Amniotic epithelial cell (primary cell): Measurements from ENCODE around the gene DLX4.
A peak's percentile ranks its signal among the peaks of the same experiment; 100 is the strongest.

Experiments used
- DNase-seq: peaks from one replicate; pipeline ENCODE4 v3.0.0-alpha.2; 2010; ENCODE audit warnings: low read depth

DLX4 gene

DNA sequence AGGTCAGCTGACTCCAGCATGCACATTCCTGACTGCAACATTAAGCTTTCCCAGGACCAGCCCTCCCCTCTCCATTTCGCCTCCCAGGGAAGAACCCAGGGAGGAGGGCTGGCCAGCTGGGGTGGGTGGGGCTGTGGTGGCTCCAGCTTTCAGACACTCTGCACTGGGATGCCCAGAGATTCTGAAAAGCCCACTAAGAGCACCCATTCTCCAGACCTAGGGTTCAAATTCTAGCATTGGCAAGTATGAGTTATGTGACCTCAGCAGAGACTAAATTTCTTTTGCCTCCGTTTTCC, 18.2 kb downstream of the DLX4 start:
- no peak for DNase-seq

DNA sequence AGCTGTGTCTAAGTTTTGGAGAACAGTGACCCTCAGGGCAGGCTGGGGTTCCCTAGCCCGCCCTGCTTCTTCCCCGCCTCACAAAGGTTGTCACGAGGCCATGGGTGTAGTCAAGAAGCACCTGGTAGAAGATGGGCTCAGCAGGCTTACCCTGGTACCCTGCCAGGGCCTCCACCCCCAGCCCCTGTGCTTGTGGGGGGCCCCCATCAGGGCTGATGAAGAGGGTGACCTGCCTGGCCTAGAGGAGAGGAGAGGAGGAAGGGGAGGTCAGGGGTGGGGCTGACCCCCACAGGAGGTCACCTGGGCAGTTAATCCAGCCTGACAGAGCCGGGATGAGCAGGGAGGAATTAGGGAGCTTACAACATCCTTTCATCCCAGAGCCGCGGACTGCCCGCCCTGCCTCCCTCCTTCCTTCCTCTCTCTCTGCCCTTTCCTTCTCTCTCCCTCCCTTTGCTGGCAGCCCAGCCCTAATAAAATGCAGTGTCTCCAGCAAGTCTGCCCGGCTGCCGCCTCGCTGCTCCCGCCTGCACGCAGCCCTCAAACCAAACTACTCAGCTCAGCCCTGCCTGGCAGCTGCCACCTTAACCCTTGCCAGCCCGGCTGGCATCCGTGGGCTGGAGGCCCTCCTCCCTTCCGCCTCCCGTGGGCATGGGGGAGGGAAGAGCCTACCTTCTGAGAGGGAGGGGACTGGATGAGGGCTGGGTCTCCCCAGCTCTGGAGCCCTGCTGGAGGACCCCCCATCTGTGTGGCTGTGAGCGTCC, 18.9 kb downstream of the DLX4 start:
- DNase-seq = no peak

DNA sequence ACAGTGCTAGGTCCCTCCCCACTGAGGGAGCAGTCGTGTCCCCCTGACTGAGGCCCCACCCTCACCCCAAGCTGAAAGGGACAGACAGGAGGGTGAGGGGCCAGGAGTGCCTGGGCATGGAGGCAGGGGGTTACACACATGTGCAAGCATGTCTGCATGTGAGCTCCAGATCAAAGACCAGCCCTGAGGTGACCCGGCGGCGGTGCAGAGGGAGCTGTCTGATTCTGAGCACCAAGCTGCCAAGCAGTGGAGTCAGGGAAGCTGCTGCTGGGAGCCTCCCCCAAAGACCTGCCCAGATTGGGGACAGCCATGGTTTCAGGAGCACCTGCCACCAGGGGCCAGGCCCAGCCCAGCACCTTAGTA, 20.5 kb downstream of the DLX4 start:
- no peak for DNase-seq

DNA sequence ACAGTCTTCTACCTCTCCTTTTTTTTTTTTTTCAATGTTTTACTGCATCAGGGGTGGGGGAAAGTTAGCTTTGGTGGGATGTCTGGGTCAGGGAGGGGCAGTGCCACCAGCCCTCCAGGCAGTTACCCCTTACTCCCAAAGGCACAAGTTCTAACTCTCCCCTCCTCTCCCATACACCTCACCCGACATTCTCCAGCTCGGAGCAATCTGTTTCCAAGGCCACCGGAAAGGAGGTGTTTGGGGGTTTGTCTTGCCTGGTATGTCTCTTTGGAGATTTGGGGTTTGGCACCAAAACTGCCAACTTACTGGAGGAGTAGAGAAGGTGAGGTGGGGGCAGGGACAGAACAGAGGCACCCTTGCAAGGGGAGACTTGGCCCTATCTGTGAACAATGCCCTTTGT, 21.3 kb downstream of the DLX4 start:
- DNase-seq = no peak

DNA sequence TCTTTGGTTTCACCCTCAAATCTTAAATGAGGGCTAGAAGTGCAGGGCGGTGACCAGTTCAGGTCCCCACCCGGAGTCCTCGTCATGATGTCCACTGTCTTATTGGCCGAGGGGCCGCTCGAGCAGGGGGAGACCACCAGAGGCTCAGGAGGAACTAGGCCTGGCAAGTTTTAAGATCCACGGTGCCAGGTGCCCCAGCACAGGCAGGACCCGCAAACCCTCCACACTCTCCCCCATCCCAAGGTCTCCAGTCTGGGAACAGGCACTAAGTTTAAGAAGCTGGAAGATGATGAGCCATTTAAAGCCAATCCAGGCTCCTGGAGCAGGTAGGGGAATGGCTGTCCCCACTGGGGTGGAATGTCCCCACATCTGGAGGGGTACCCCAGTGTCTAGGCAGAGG, 21.9 kb downstream of the DLX4 start:
- DNase-seq = no peak

DNA sequence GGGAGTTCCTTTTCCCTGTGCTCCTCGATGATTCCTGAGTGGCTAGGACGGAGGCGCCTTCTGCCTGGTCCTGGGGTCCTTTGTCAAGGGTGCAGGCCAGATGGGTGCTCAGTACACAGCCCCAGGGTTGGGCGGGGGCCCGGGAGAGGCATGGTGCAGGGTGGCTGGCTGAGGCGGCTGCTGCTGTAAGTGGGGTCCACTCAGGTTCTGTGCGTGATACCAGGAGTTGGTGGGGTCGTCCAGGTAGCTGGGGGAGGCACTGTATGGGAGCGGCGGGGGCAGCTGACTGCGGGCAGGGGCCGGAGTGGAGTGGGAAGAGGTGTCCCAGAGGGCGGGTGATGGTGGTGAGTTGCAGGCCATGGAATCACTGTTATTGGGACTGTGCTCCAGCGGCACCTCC, 22.4 kb downstream of the DLX4 start:
- no peak for DNase-seq

DNA sequence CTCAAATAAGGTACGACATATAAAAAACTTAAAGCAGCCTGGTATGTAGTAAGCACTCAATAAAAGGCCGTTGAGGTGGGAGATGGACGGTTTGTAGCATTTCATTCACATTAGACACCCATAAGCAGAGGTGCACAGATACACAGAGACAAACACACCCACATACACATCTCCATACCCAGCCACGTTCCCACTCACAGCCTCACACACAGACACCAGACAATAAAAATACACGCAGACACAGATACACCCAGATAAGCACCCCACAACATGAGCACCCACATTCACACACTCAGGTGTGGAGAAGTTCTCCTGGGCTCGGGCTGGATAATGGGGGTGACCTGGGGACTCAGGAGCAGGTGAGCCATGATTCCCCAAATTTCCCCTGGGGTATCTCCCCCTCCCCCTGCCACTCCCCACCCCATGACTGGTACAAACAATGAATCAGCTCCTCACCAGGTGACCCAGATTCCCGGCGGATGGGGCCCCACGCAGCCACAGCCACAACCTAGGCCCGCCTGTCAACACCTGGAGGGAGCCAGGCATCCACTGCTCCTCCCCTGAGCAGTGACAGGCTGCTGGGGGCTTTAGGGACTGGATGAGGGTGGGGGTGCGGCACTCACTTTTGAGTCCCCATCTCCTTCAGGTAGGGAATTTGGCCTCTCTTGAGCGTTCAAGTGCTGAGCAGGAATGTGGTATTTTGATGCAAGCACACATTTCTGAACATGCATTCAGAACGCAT, 23.4 kb downstream of the DLX4 start:
- no peak for DNase-seq

DNA sequence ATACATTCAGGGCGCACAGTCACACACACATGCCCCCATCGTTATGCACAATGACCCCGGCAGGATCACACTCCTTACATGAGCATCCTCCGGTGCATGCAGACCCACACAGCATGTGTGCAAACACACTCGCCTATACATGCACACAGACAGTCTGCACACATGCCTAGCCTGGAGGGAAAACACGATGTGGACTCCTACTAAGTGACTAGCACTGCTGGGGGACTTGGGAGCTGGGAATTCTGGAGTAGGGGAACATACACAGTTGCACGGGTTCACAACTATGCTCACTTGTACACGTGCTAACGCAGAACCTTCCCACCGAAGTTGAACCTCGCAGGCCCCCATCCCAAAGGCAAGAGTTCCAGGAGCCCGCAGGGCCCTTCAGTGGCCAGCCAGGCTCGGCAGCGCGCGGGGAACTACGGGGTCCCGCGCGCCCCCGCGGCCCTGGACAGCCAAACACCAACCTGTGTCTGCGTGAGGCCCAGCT, 24.0 kb downstream of the DLX4 start:
- no peak for DNase-seq

DNA sequence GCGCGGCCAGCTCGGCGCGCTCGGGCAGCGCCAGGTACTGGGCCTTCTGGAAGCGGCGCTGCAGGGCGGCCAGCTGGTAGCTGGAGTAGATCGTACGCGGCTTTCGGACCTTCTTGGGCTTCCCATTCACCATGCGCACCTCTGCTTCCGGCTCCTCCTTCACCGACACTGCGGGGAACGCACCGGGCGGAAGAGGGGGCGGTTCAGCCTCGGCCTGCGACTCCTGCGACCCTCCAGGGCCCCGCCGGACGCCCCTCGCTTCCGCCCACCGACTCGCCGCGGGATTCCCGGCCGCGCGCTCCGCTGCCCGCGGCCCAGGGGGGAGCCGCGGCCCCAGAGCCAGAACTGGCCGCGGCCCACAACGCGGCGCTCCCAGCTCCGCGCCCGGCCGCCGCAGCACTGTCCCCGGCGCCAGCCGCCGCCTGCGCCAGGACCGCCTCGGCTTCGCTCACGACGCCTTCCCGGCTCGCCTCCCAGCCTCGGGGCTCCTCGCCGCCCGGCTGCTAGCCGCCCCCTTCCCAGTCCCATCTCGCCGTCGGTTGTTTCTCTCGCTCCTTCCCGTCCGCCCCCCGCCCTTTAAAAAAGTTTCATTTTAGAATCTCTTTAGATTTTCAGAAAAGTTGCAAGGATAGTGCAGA, 24.6 kb downstream of the DLX4 start:
- DNase-seq = no peak

DNA sequence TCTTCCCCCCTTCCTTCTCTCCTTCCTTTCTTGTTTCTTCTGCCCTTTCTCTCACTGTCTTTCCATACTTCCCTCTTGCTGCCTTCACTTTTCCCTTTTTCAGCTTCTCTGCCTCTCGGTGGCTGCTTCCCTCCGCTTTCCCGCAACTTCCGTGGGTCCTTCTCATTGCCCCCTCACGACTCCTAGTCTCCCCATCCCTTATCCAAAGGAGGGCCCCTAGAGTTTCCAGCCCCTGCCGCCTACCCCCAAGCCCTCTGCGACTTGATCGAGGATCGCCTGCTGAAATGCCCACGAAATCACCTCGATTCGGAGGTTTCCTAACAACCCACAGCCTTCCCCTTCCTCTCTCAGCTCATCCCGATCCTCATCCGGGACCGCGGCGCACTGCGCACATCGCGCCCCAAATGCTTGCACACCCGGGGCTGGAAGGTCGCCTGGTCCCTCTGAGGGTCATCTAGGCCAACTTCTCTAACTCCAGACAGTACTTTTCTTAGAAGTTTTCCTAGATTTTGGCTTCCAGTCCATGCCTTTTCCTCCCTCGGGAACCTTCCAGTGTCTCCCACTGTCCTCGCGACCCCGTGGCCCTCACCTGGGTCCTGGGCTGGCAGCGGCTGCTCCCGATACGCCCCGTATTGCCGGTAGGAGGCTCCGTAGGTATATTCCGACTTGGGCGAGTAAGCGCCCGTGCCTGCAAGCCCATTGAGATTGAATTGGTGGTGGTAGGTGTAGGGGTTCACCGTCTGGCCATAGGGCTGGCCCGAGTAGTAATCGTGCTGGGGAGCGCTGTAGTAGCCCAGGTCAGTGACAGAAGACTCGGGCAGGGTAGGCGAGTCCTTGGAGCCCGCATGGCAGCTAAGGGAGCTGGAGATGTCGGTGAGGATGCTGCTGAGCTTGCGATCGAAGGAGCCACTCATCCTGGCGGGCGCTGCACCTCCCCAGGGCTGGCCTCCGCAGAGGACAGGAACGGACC, 25.4 kb downstream of the DLX4 start:
- DNase-seq = no peak

DNA sequence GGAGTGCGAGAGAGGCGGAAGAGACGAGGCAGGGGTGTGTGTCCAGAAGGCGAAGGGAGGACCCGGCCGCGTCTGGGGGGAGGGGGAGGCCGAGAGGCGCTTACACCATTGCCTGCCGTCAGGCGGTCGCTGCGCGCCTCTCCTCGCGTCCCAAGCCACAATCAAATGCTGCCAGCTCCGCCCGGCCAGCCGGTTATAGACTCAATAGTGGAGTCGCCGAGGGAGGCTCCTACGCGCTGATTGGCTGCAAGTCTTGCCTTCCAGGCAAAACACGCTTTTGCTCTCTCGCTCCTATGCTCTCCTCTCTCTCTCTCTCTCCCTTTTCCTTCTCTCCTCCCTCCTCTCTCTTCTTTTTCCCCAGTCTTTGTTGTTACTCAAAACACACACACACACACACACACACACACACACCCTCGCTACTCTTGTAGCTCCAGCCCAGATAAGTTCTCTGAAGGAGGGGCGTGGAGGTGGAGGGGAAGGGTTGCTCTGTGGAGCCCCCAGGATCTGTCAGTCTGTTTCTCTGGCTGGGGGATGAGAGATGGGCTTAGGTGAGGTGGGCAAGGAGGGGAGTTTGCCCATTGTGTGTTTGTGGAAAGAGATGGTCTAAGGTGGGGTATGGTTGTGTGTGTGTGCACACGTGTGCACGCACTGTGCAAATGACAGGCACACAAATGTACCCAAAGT, 26.2 kb downstream of the DLX4 start, which contains the start of gene DLX3:
Gene DLX3, minus strand, starts transcription at position 170 of the 684 bp plus-strand sequence. CDS start 226 bp downstream, outside the sequence.
- DNase-seq = peak; percentile 56

DNA sequence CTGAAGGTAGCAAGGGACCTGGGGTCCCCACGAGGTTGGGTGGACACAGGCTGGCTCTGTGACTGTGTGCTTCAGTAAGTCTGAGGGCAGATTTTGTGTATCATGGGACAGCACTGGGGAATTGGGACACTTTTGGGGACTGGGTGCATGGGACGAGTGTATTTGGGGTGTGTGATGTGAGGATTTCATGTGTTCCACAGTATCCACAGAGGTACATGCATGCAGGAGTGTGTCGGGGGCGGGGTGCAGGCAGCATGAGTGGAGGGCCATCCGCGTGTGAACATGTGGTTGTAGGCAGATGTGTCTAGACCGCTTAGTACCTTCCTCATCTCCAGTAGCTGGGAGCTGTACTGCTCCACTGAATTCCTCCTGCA, 27.1 kb downstream of the DLX4 start:
- no peak for DNase-seq

DNA sequence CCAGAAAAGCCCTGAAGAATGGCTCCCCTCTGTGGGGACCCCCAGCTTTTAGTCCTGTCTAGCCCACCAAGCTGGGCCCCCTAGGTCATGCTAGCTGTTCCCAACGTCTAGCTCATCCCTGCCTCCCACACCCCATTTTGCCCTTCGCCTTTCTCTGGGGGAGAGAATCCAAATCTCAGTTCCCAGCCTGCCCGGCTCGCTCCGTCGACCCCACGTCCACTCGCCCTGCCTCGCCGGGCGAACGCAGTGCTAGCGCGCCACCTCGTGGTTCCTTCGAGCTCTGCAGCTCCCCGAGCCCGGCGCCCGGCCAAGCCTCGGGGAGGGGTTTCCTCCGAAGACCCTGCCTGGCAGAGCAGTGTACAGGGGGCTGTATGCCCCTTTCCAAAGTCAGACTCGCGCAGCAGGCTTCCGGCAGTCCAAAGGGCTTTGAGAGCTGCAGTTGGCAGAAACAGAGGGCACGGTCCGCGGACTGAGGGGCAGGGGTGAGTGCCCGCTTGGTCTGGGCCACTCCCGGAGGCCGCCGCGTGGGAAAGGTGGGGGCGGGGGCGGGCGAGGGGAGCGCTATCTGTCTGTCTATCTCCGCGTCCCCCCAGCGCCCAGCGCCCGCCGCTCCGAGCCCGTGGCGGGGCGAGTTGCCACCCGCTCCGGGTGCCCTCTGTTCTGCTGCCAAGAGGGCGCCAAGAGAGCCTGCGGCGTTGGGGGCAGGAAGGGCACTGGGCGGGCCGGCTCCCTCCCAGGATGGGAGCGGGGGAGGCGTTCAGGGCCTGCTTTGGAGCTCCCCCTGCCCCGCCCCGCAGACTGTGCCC, 27.7 kb downstream of the DLX4 start:
- no peak for DNase-seq

DNA sequence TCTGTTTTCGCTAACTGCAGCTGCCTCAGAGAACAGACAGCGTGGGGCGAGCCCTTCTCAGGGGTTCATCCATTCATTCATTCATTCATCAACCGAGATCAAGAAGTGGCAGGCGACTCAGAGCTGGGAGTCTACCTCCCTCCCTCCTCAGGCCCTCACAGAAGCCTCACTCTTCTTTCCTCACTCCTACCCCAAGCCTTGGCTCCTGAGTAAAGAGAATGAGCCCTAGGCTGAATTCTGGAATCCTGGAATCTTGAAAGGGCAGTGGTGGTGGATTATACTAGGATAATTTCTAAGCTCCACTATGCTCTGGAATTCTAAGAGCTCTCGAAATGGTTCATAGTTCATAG, 28.3 kb downstream of the DLX4 start:
- no peak for DNase-seq

DNA sequence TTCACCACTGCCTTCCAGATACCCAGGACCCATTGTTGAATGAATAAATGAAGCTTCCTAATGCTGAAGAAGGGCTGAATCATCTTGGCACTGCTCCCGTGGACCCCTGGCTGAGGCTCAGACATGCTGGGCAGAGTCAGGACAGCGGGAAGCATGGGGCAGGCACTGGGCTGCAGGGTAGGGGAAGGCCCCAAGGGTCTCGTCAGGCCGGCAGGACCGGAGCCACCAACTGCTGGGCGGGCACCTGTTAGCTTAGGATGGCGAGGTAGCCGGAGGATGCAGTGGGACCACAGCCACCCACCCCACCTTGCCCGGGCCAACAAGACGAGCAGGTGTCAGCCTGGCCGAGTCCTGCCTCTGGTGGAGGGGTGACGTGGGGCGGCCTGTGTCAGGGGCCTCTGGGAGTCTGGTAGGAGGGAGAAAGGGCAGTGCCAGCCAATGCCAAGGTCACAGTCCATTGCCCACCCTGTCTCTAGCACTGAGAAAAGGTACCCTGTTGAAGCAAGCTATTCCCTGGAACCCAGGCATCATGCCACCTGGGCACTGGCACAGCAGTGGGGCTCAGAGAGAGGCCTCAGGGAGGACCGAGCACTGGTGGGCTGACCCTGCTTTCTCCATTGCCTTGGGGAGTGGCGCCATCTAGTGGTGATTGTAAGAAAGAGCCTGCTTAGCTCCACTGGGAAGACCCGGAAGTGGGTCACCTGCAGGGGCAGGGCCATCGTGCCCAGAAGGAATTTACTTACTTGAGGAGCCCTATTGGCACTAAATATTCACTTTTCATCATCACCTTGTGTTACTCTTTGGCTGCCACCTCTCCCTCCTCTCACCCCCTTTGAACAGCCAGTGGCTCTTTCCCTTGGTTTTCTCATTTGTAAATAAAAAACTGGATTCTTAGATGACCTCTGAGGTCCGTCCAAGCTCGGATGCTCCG, 29.0 kb downstream of the DLX4 start:
- DNase-seq = peak; percentile 68

DNA sequence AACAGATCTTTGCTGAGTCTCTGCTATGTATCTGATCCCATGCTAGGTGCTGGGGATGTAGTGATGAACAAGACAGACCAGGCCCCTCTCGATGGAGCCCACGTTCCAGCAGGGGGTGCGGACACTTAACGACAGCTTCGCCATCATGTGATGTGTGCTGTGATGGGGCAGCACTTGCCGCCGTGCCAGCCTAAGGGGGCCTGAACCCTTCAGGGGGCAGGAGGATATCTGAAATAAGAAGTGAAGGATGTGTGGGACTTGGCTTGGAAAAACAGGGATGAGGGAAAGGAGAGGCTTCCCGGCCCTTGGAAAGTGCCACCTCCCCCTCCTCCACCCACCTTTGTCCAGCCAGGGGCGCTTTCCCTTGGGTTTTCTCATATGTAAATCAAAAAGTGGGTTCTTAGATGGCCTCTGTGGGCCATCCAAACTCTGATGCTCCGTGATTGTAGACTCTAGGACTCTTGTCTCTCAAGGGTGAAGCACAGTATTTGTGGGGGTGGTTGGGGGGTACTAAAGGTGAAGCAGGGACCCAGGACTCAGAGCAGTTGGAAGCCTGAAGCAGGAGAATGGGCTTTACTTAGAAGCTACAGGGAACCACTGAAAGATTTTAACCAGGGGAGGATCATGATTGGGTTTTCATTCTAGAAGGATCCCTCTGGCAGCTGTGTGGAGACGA, 30.0 kb downstream of the DLX4 start:
- DNase-seq = no peak

DNA sequence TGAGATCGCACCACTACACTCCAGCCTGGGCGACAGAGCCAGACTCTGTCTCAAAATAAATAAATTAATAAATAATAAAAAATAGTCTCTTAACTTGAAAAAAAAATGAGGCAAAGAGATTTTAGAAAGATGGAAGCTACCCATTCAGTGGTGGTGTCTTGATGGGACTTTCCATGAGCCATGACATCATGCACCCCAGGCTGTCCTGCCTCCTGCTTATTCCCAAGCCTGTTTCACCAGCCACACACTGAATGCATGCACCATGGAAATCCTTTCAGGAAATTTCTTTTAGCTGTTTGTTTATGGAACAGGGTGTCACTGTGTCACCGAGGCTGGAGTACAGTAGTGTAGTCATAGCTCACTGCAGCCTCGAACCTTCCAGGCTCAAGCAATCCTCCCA, 34.9 kb downstream of the DLX4 start:
- no peak for DNase-seq

DNA sequence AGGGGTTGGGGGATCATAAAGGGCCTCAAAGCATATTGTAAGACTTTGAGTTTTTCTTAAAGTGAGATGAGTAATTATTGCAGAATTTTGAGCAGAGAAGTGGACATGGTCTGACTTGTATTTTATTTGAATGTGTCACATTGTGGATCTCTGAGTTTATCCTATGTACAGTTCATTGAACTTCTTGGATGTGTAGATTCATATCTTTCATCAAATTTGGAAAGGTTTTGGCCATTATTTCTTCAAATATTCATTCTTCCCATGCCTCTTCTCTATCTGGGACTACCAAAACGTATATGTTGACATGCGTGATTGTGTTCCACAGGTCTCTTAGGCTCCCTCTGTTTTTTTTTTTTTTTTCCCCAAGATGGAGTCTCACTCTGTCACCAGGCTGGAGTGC, 40.3 kb downstream of the DLX4 start:
- no peak for DNase-seq

DNA sequence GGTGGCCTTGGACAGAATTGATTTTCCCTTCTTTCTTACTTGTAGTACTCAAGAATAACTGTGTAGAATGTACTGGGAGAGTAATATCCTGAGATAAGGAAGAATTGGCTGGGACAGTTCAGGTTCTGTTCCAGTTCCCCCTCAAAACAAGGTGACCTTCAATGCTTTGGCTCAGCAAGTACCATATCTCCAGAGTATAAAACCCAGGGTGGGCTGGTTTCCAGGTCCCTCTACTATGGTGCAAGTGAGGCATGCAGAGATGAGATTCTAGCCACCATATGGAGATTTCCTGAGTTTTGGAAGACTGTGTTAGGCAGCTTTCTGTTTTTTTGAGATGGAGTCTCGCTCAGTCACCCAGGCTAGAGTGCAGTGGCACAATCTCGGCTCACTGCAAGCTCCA, 44.1 kb downstream of the DLX4 start:
- DNase-seq = no peak
